Choroid plexus epithelial cell (primary cell): ENCODE results near the gene TSPAN32.

Experiments used
- DNase-seq: peaks from one replicate; pipeline ENCODE4 v3.0.0-alpha.2; 2010; ENCODE audit warnings: low read depth
- H3K4me3 ChIP-seq: 2 replicates; pipeline ENCODE4 v1.5.1; 2011; ENCODE audit warnings: low read depth, mild to moderate bottlenecking, control low read depth, low read length, moderate library complexity
- CTCF ChIP-seq: conservative IDR thresholded peaks from 2 replicates; pipeline ENCODE4 v1.5.1; 2011; ENCODE audit warnings: low read depth, mild to moderate bottlenecking, control low read depth, inconsistent platforms, low read length, moderate library complexity

The TSPAN32 gene

GRCh38 chr11:2312232-2313042, 10.6 kb downstream of the TSPAN32 start:
- peak; percentile 10 for DNase-seq
- no peak overlapping the region for H3K4me3 ChIP-seq
- no peak for TF ChIP-seq CTCF

GRCh38 chr11:2313051-2313951, 11.5 kb downstream of the TSPAN32 start:
- no peak for DNase-seq
- no peak overlapping the region for H3K4me3 ChIP-seq
- no peak for TF ChIP-seq CTCF

- TF ChIP-seq CTCF = no peak
- no peak for DNase-seq
- no peak overlapping the region for H3K4me3 ChIP-seq
These were observed 12.3 kb downstream of the TSPAN32 start for GRCh38 chr11:2314136-2314524.

GRCh38 chr11:2314525-2315394, 12.9 kb downstream of the TSPAN32 start:
- H3K4me3 ChIP-seq = no peak overlapping the region
- DNase-seq = peak; percentile 85
- TF ChIP-seq CTCF = no peak

GRCh38 chr11:2315395-2316168, 13.8 kb downstream of the TSPAN32 start:
- no peak overlapping the region for H3K4me3 ChIP-seq
- DNase-seq = no peak
- TF ChIP-seq CTCF = no peak

GRCh38 chr11:2316169-2316962, 14.6 kb downstream of the TSPAN32 start:
- TF ChIP-seq CTCF = no peak
- no peak for DNase-seq
- no peak overlapping the region for H3K4me3 ChIP-seq
